K562 (cell line): ENCODE results near the gene G6PC3. TPM values are rescaled to one million over a fixed set of nuclear protein-coding genes. Genes with fewer than 3 reads are reported as not detected.
A peak's percentile ranks its signal among the peaks of the same experiment; 100 is the strongest.

Experiments
- ADNP ChIP-seq: fragments of 200-800 bp; sonication (Bioruptor generic); IDR thresholded peaks from 2 replicates; pipeline ENCODE4 v1.6.1; 2016; ENCODE audit warnings: missing genetic modification characterization, missing compliant biosample characterization
- CC2D1A ChIP-seq: fragments of 450-650 bp; IDR thresholded peaks from 2 replicates; pipeline ENCODE4 v1.6.1; 2017; ENCODE audit warnings: mild to moderate bottlenecking
- ELF1 ChIP-seq: fragments of 200-800 bp; sonication (Bioruptor generic); IDR thresholded peaks from 2 replicates; pipeline ENCODE4 v1.6.1; 2016; ENCODE audit warnings: missing genetic modification characterization, missing compliant biosample characterization
- HDAC8 ChIP-seq: fragments of 450-650 bp; IDR thresholded peaks from 2 replicates; pipeline ENCODE4 v1.6.1; 2016; ENCODE audit warnings: mild to moderate bottlenecking, missing genetic modification characterization, moderate library complexity, missing compliant biosample characterization
- NBN ChIP-seq: fragments of 450-650 bp; IDR thresholded peaks from 2 replicates; pipeline ENCODE4 v1.6.1; 2016; ENCODE audit warnings: low read depth, mild to moderate bottlenecking
- NFXL1 ChIP-seq: fragments of 450-650 bp; formaldehyde crosslinking; IDR thresholded peaks from 2 replicates; pipeline ENCODE4 v1.4.0; 2021; ENCODE audit warnings: mild to moderate bottlenecking
- PHF8 ChIP-seq: fragments of 200-600 bp; sonication (generic); IDR thresholded peaks from 2 replicates; pipeline ENCODE4 v1.6.1; 2012; ENCODE audit warnings: mixed run types, mild to moderate bottlenecking, inconsistent platforms, low read length, moderate library complexity, borderline replicate concordance
- POLR2A ChIP-seq: fragments of 450-650 bp; conservative IDR thresholded peaks from 2 replicates; pipeline ENCODE4 v1.6.1; 2016
- TCF7 ChIP-seq: sonication (generic); IDR thresholded peaks from 2 replicates; pipeline ENCODE4 v1.6.1; 2016; ENCODE audit warnings: antibody characterized with exemption, borderline replicate concordance
- ZNF174 ChIP-seq: fragments of 250-450 bp; sonication (Bioruptor Pico); IDR thresholded peaks from 2 replicates; pipeline ENCODE4 v1.4.0; 2020; ENCODE audit warnings: mild to moderate bottlenecking
- ZNF696 ChIP-seq: fragments of 250-450 bp; sonication (Bioruptor Pico); conservative IDR thresholded peaks from 2 replicates; pipeline ENCODE4 v1.4.0; 2020; ENCODE audit warnings: mild to moderate bottlenecking, moderate library complexity
- polyA plus RNA-seq, 8 experiments: library from polyadenylated mRNA; depleted of rRNA in 4 of 8; stranded (reverse) in 5 of 8; unstranded in 3 of 8; fragments of >200 nt; fragmentation: Nextera tagmentation in 2 of 8; fragmentation: Illumina TruSeq in 1 of 8; extraction: Ambion mirVana in 2 of 8; extraction: Trizol in 1 of 8; gene quantifications; 2 replicates each; pipeline versions ENCODE4 v1.2.1 to v1.2.3, GENCODE V29; 2011 to 2014; ENCODE audit warnings: inconsistent platforms in 1 of 8, missing spikeins in 1 of 8
- total RNA-seq, 7 experiments: library from RNA; depleted of rRNA in 6 of 7; stranded (reverse); fragments of >200 nt in 6 of 7; fragmentation: Illumina TruSeq in 2 of 7; extraction: Trizol in 2 of 7; gene quantifications; 2 replicates each; pipeline versions ENCODE4 v1.2.1 to v1.2.3, GENCODE V29; 2011 to 2021; ENCODE audit warnings: low replicate concordance in 1 of 7
- TF ChIP-seq, protein P1 (sequence below): fragments of 450-650 bp; IDR thresholded peaks from 2 replicates; pipeline ENCODE4 v1.6.1; 2016; ENCODE audit warnings: missing biosample characterization, missing genetic modification characterization
- TF ChIP-seq, protein P2 (sequence below): sonication (generic); formaldehyde crosslinking; IDR thresholded peaks from 2 replicates; pipeline ENCODE4 v1.8.0; 2022; ENCODE audit warnings: mild to moderate bottlenecking, missing genetic modification reagents
- TF ChIP-seq, protein P3 (sequence below), 2 experiments: fragments of 450-650 bp in 1 of 2; sonication (generic) in 1 of 2; formaldehyde crosslinking in 1 of 2; IDR thresholded peaks; 2 replicates each; pipeline versions ENCODE4 v1.7.1 to v1.9.0; 2016 to 2022; ENCODE audit warnings: inconsistent platforms in 1 of 2, mild to moderate bottlenecking in 1 of 2, missing genetic modification reagents in 1 of 2
- TF ChIP-seq, protein P4 (sequence below): conservative IDR thresholded peaks from 2 replicates; pipeline ENCODE4 v1.6.1; 2011; ENCODE audit warnings: low read depth, mild to moderate bottlenecking, low read length; ENCODE audit not compliant: control insufficient read depth
- TF ChIP-seq, protein P5 (sequence below): fragments of 450-650 bp; IDR thresholded peaks from 2 replicates; pipeline ENCODE4 v1.6.1; 2016; ENCODE audit warnings: low read depth, mild to moderate bottlenecking, moderate library complexity

Gene G6PC3
- total and polyA plus RNA-seq, 9 of the 15 experiments (the other 6 are each of a cell fraction or from before 2014, with no cell fraction given): 10.4 to 57.8 (median 31.1) TPM

DNA sequence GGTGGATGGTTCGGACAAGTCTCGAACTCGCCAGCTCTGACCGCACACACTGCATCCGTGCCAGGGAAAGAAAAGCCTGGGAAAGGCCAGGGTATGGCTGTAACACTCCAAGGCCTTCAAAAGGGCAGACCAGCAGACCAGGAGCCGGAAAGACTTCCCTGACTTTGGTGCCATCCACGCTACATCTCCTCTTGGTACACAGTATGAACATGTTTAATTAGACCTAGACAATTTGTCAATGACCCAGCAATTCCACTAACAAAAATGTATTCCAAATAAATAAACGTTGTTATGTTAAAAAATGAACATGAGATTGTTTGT is 53.5 kb downstream of the G6PC3 start (continued):
- TF ChIP-seq, protein P1, sequence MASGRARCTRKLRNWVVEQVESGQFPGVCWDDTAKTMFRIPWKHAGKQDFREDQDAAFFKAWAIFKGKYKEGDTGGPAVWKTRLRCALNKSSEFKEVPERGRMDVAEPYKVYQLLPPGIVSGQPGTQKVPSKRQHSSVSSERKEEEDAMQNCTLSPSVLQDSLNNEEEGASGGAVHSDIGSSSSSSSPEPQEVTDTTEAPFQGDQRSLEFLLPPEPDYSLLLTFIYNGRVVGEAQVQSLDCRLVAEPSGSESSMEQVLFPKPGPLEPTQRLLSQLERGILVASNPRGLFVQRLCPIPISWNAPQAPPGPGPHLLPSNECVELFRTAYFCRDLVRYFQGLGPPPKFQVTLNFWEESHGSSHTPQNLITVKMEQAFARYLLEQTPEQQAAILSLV (tag): no peak
- TF ChIP-seq ZNF174 (CRISPR knock-in tag): no peak
- TF ChIP-seq, protein P2, sequence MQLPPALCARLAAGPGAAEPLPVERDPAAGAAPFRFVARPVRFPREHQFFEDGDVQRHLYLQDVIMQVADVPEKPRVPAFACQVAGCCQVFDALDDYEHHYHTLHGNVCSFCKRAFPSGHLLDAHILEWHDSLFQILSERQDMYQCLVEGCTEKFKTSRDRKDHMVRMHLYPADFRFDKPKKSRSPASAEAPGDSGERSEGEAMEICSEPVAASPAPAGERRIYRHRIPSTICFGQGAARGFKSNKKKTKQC: 0 out of 2 replicates have a peak, but pooled peaks have one; percentile 8
- TF ChIP-seq HDAC8 (tag): no peak
- TF ChIP-seq, protein P3, sequence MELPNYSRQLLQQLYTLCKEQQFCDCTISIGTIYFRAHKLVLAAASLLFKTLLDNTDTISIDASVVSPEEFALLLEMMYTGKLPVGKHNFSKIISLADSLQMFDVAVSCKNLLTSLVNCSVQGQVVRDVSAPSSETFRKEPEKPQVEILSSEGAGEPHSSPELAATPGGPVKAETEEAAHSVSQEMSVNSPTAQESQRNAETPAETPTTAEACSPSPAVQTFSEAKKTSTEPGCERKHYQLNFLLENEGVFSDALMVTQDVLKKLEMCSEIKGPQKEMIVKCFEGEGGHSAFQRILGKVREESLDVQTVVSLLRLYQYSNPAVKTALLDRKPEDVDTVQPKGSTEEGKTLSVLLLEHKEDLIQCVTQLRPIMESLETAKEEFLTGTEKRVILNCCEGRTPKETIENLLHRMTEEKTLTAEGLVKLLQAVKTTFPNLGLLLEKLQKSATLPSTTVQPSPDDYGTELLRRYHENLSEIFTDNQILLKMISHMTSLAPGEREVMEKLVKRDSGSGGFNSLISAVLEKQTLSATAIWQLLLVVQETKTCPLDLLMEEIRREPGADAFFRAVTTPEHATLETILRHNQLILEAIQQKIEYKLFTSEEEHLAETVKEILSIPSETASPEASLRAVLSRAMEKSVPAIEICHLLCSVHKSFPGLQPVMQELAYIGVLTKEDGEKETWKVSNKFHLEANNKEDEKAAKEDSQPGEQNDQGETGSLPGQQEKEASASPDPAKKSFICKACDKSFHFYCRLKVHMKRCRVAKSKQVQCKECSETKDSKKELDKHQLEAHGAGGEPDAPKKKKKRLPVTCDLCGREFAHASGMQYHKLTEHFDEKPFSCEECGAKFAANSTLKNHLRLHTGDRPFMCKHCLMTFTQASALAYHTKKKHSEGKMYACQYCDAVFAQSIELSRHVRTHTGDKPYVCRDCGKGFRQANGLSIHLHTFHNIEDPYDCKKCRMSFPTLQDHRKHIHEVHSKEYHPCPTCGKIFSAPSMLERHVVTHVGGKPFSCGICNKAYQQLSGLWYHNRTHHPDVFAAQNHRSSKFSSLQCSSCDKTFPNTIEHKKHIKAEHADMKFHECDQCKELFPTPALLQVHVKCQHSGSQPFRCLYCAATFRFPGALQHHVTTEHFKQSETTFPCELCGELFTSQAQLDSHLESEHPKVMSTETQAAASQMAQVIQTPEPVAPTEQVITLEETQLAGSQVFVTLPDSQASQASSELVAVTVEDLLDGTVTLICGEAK (IDR thresholded peaks at IDR 0.05): peak; percentile 49; the same call in 1 of the 2 replicates
- TF ChIP-seq, protein P3 (CRISPR knock-in tag; IDR thresholded peaks at IDR 0.05): no peak
- TF ChIP-seq ZNF696 (CRISPR knock-in tag): no peak
- TF ChIP-seq POLR2A: peak; percentile 49
- TF ChIP-seq TCF7: no peak
- TF ChIP-seq, protein P4, sequence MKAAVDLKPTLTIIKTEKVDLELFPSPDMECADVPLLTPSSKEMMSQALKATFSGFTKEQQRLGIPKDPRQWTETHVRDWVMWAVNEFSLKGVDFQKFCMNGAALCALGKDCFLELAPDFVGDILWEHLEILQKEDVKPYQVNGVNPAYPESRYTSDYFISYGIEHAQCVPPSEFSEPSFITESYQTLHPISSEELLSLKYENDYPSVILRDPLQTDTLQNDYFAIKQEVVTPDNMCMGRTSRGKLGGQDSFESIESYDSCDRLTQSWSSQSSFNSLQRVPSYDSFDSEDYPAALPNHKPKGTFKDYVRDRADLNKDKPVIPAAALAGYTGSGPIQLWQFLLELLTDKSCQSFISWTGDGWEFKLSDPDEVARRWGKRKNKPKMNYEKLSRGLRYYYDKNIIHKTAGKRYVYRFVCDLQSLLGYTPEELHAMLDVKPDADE: 0 out of 2 replicates have a peak, but pooled peaks have one; percentile 19
- TF ChIP-seq NBN: 0 out of 2 replicates have a peak, but pooled peaks have one; percentile 9
- peak; percentile 28; the same call in 1 of the 2 replicates for TF ChIP-seq CC2D1A
- TF ChIP-seq ELF1 (tag): no peak
- no peak for TF ChIP-seq NFXL1 (CRISPR knock-in tag)
- peak; percentile 31; the same call in 1 of the 2 replicates for TF ChIP-seq PHF8
- TF ChIP-seq ADNP (tag): no peak
- TF ChIP-seq, protein P5, sequence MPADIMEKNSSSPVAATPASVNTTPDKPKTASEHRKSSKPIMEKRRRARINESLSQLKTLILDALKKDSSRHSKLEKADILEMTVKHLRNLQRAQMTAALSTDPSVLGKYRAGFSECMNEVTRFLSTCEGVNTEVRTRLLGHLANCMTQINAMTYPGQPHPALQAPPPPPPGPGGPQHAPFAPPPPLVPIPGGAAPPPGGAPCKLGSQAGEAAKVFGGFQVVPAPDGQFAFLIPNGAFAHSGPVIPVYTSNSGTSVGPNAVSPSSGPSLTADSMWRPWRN: no peak
